Vagina (tissue), 2 donors: ENCODE measurements around the gene CEBPA.

ENCODE experiments used
- CTCF ChIP-seq, 3 experiments: fragments of 450-650 bp in 2 of 3; fragments of 200-600 bp in 1 of 3; sonication (generic) in 1 of 3; IDR thresholded peaks; one replicate each; pipeline ENCODE4 v1.5.1; 2017 to 2019; ENCODE audit warnings: antibody characterized with exemption in 3 of 3, mild to moderate bottlenecking in 2 of 3, moderate library complexity in 2 of 3
- POLR2A ChIP-seq, 2 donors: fragments of 450-650 bp; IDR thresholded peaks; one replicate each; pipeline ENCODE4 v1.6.1; 2017; ENCODE audit warnings: antibody characterized with exemption in 2 of 2, mild to moderate bottlenecking in 2 of 2, moderate library complexity in 2 of 2
- POLR2AphosphoS5 ChIP-seq, 2 donors: sonication (generic); formaldehyde crosslinking; IDR thresholded peaks; one replicate each; pipeline ENCODE4 v1.9.0; 2017; ENCODE audit warnings: antibody characterized with exemption in 2 of 2, mild to moderate bottlenecking in 2 of 2, low read depth in 1 of 2; ENCODE audit not compliant: insufficient read depth in 1 of 2

GRCh38 chr19:33252418-33252962 lies 49.8 kb downstream of the CEBPA start:
- TF ChIP-seq CTCF (IDR thresholded peaks at IDR 0.05) (no peak), POLR2AphosphoS5 (IDR thresholded peaks at IDR 0.05; ENCODE audit: insufficient read depth in 1 of 2, low read depth in 1 of 2) (no peak), POLR2A (IDR thresholded peaks at IDR 0.05) (no peak)
